Osteoblast (primary cell): Measurements from ENCODE around the gene RWDD1. TPM values are rescaled to one million over a fixed set of nuclear protein-coding genes. Genes with fewer than 3 reads are reported as not detected.
"Not testable (repeated sequence)": the region's sequence is repeated elsewhere in the genome, so short reads cannot be mapped to it uniquely, and the experiment has no call there.

ENCODE experiments used
- DNase-seq: peaks from one replicate; pipeline ENCODE4 v3.0.0; 2011; ENCODE audit warnings: low spot score, mixed read lengths; ENCODE audit not compliant: insufficient read length; ENCODE audit errors: missing footprints
- H2AFZ ChIP-seq: 2 replicates; pipeline ENCODE4 v1.6.0; 2011; ENCODE audit warnings: mild to moderate bottlenecking, low read length
- H3K27ac ChIP-seq: 2 replicates; pipeline ENCODE4 v1.5.1; 2011; ENCODE audit warnings: mild to moderate bottlenecking, low read depth, low read length, moderate library complexity
- H3K27me3 ChIP-seq: 2 replicates; pipeline ENCODE4 v1.6.0; 2012; ENCODE audit warnings: mild to moderate bottlenecking, control low read depth, inconsistent platforms, low read length, moderate library complexity; ENCODE audit not compliant: insufficient read depth
- H3K36me3 ChIP-seq: 2 replicates; pipeline ENCODE4 v1.5.1; 2011; ENCODE audit warnings: mild to moderate bottlenecking, low read length, control low read depth, moderate library complexity; ENCODE audit not compliant: insufficient read depth
- H3K4me1 ChIP-seq: 2 replicates; pipeline ENCODE4 v1.5.1; 2011; ENCODE audit warnings: mild to moderate bottlenecking, low read length, control low read depth, moderate library complexity; ENCODE audit not compliant: insufficient read depth
- H3K4me2 ChIP-seq: 2 replicates; pipeline ENCODE4 v1.6.0; 2011; ENCODE audit warnings: mild to moderate bottlenecking, low read length; ENCODE audit not compliant: insufficient read depth
- H3K4me3 ChIP-seq: fragments of 200-600 bp; sonication (generic); 3 replicates; pipeline ENCODE4 v1.5.1; 2012; ENCODE audit warnings: mild to moderate bottlenecking, low read length, inconsistent platforms; ENCODE audit not compliant: insufficient read depth
- H3K79me2 ChIP-seq: 2 replicates; pipeline ENCODE4 v1.6.0; 2012; ENCODE audit warnings: mild to moderate bottlenecking, low read length, control low read depth, inconsistent platforms; ENCODE audit not compliant: insufficient read depth
- H3K9me3 ChIP-seq: 2 replicates; pipeline ENCODE4 v1.5.1; 2011; ENCODE audit warnings: low read depth, low read length, control low read depth
- H4K20me1 ChIP-seq: 2 replicates; pipeline ENCODE4 v1.6.0; 2012; ENCODE audit warnings: mild to moderate bottlenecking, low read length, control low read depth; ENCODE audit not compliant: insufficient read depth
- CTCF ChIP-seq: IDR thresholded peaks from 2 replicates; pipeline ENCODE4 v1.5.1; 2011; ENCODE audit warnings: mild to moderate bottlenecking, low read depth, low read length, moderate library complexity; ENCODE audit errors: extremely low read depth
- total RNA-seq: library from RNA; depleted of rRNA; stranded (reverse); fragments of >200 nt; gene quantifications from 2 replicates; pipeline ENCODE4 v1.2.3, GENCODE V29; 2012

The RWDD1 gene
- total RNA-seq, 1 donor = 39.1 TPM

GRCh38 chr6:116586276-116586675, 15.0 kb downstream of the RWDD1 start:
- no peak for DNase-seq
- Histone ChIP-seq H3K27ac (no peak overlapping the region), H4K20me1 (no peaks in the 10 kb centered on the region), H3K4me3 (no peak overlapping the region), H2AFZ (no peak overlapping the region), H3K9me3 (no peaks in the 10 kb centered on the region), H3K79me2 (peaks cover 17% of the 10 kb centered on the region), H3K36me3 (peaks cover 60% of the 10 kb centered on the region), H3K27me3 (no peaks in the 10 kb centered on the region), H3K4me2 (no peak overlapping the region), H3K4me1 (no peaks in the 10 kb centered on the region)
- no peak for TF ChIP-seq CTCF

GRCh38 chr6:116586738-116587137, 15.4 kb downstream of the RWDD1 start:
- Histone ChIP-seq H3K27me3 (no peaks in the 10 kb centered on the region), H4K20me1 (no peaks in the 10 kb centered on the region), H3K4me3 (no peak overlapping the region), H3K36me3 (peaks cover 65% of the 10 kb centered on the region), H3K79me2 (peaks cover 12% of the 10 kb centered on the region), H3K4me1 (no peaks in the 10 kb centered on the region), H3K4me2 (no peak overlapping the region), H3K9me3 (no peaks in the 10 kb centered on the region), H3K27ac (no peak overlapping the region), H2AFZ (no peak overlapping the region)
- TF ChIP-seq CTCF = no peak
- DNase-seq = no peak

- no peak overlapping the region for H3K4me2 ChIP-seq
- no peaks in the 10 kb centered on the region for H4K20me1 ChIP-seq
- no peak overlapping the region for H2AFZ ChIP-seq
- no peak for DNase-seq
- no peaks in the 10 kb centered on the region for H3K9me3 ChIP-seq
- H3K4me1 ChIP-seq = no peaks in the 10 kb centered on the region
- no peak overlapping the region for H3K27ac ChIP-seq
- peaks cover 31% of the 10 kb centered on the region for H3K36me3 ChIP-seq
- H3K79me2 ChIP-seq = no peaks in the 10 kb centered on the region
- no peak overlapping the region for H3K4me3 ChIP-seq
- TF ChIP-seq CTCF = no peak
- no peaks in the 10 kb centered on the region for H3K27me3 ChIP-seq
These were observed 23.9 kb downstream of the RWDD1 start for GRCh38 chr6:116595247-116595646.

GRCh38 chr6:116596815-116597214, 25.5 kb downstream of the RWDD1 start:
- no peaks in the 10 kb centered on the region for H3K79me2 ChIP-seq
- H3K4me1 ChIP-seq = no peaks in the 10 kb centered on the region
- no peaks in the 10 kb centered on the region for H3K27me3 ChIP-seq
- no peak overlapping the region for H3K4me2 ChIP-seq
- H3K9me3 ChIP-seq = no peaks in the 10 kb centered on the region
- no peaks in the 10 kb centered on the region for H4K20me1 ChIP-seq
- no peak overlapping the region for H3K27ac ChIP-seq
- no peak overlapping the region for H3K4me3 ChIP-seq
- peaks cover 15% of the 10 kb centered on the region for H3K36me3 ChIP-seq
- H2AFZ ChIP-seq = no peak overlapping the region
- DNase-seq = no peak
- TF ChIP-seq CTCF = no peak

- H3K4me1 ChIP-seq, H3K27ac ChIP-seq, H2AFZ ChIP-seq, H3K79me2 ChIP-seq, DNase-seq, H3K4me2 ChIP-seq, H3K4me3 ChIP-seq, H3K36me3 ChIP-seq, H3K9me3 ChIP-seq, H4K20me1 ChIP-seq, H3K27me3 ChIP-seq: not testable (repeated sequence)
These were observed 32.6 kb downstream of the RWDD1 start for GRCh38 chr6:116603916-116604315.

- H3K4me2 ChIP-seq, H3K36me3 ChIP-seq, H3K27me3 ChIP-seq, H3K4me1 ChIP-seq, H3K27ac ChIP-seq, H3K79me2 ChIP-seq, DNase-seq, H3K4me3 ChIP-seq, H4K20me1 ChIP-seq, H3K9me3 ChIP-seq, H2AFZ ChIP-seq: not testable (repeated sequence)
These were observed 33.6 kb downstream of the RWDD1 start for GRCh38 chr6:116604868-116605267.
